Posterior cingulate gyrus (tissue), 11 donors: Measurements from ENCODE around the gene NFS1.
A peak's percentile ranks its signal among the peaks of the same experiment; 100 is the strongest.

Source experiments
- DNase-seq, 10 donors: peaks; one replicate each; pipeline versions ENCODE4 v3.0.0 to v3.0.0-alpha.2; 2020 to 2021; ENCODE audit warnings: mixed read lengths in 3 of 10
- intact Hi-C: fragments of 100-400 bp; cut with DNase I; formaldehyde crosslinking; loops from one replicate; pipeline ENCODE4 v1.15.1; 2023

Gene NFS1

GRCh38 chr20:35620818-35621559 is 78.2 kb downstream of the NFS1 start:
- DNase-seq: peak in 1 of 10 donors; percentile 30
- intact Hi-C loops: no loop called here

DNA sequence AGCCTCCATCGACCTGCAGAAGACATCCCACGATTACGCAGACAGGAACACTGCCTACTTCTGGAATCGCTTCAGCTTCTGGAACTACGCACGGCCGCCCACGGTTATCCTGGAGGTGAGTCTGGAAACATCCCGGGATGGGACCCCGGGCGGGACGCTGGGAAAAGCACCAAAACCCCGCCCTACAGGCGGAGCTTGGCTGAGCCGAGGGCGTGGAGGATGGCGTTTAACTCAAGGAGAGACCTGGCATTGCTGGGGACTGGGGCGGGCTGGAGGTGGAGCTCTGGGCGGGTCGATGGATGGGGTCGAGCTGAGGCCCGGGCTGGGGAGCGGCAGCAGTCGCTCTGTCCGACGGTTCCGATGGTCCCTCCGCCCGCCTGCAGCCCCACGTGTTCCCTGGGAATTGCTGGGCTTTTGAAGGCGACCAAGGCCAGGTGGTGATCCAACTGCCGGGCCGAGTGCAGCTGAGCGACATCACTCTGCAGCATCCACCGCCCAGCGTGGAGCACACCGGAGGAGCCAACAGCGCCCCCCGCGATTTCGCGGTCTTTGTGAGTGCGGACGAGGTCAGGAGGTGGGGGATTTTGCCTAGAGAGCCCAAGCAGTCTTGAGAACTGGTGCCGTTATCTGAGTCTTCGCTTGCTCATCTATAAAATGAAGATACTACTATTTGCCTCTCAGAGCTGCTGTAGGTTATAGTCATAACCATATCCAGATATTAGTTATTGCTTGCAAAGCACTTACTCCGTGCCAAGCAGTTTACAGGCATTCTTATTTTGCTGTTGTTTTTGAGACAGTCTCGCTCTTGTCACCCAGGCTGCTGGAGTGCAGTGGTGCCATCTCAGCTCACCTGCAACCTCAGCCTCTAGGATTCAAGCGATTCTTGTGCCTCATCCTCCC is 79.7 kb downstream of the NFS1 start:
- intact Hi-C loops: loop anchor here (5.0 kb wide), 1 partner anchor 43 kb away; the partner anchor contains the start of genes CPNE1 and RBM12
- DNase-seq: peak; percentile 36 to 95 (median 56)

- intact Hi-C loops: loop anchor here (5.0 kb wide), 1 partner anchor 44 kb away; the partner anchor contains the start of genes CPNE1 and RBM12
- peak in 3 of 10 donors; percentile 11 to 77 (median 70) for DNase-seq
Observed at GRCh38 chr20:35618263-35619131, 80.7 kb downstream of the NFS1 start.
